H1 (cell line): ENCODE results near the gene DYNC1I1. TPM values are rescaled to one million over a fixed set of nuclear protein-coding genes. Genes with fewer than 3 reads are reported as not detected.
A peak's percentile ranks its signal among the peaks of the same experiment; 100 is the strongest.

ENCODE experiments used
- CBX8 ChIP-seq: fragments of 300-800, 300-1000 bp; sonication (generic); IDR thresholded peaks from 2 replicates; pipeline ENCODE4 v1.7.1; 2016; ENCODE audit warnings: low read depth, low read length, borderline replicate concordance
- CHD7 ChIP-seq: fragments of 300-600 bp; sonication (generic); IDR thresholded peaks from 2 replicates; pipeline ENCODE4 v1.7.1; 2012; ENCODE audit warnings: low read length, moderate library complexity, mild to moderate bottlenecking, inconsistent platforms; ENCODE audit not compliant: insufficient replicate concordance
- CREB1 ChIP-seq: IDR thresholded peaks from 2 replicates; pipeline ENCODE4 v1.6.1; 2012; ENCODE audit warnings: inconsistent platforms
- EP300 ChIP-seq, 2 experiments: IDR thresholded peaks; 1 replicate in 1 of 2; 2 replicates in 1 of 2; pipeline ENCODE4 v1.6.1; 2011 to 2012; ENCODE audit warnings: low read depth in 2 of 2, low read length in 2 of 2, mild to moderate bottlenecking in 2 of 2, borderline replicate concordance in 1 of 2, inconsistent platforms in 1 of 2, moderate library complexity in 1 of 2
- MAX ChIP-seq: IDR thresholded peaks from 2 replicates; pipeline ENCODE4 v1.6.1; 2012; ENCODE audit warnings: inconsistent platforms
- RAD21 ChIP-seq, 2 experiments: IDR thresholded peaks in 1 of 2; conservative IDR thresholded peaks in 1 of 2; 2 replicates each; pipeline ENCODE4 v1.6.1; 2011; ENCODE audit warnings: low read depth in 2 of 2, low read length in 2 of 2, improper control_type of control experiment in 1 of 2, inconsistent platforms in 1 of 2, mild to moderate bottlenecking in 1 of 2, moderate library complexity in 1 of 2
- ZNF274 ChIP-seq: IDR thresholded peaks from 2 replicates; pipeline ENCODE4 v1.7.0; 2012; ENCODE audit warnings: low read length, borderline replicate concordance; ENCODE audit errors: extremely low read depth
- polyA plus RNA-seq, 7 experiments: library from polyadenylated mRNA; depleted of rRNA in 3 of 7; stranded (reverse) in 5 of 7; unstranded in 2 of 7; fragments of >200 nt in 5 of 7; fragments of 200-250 nt in 2 of 7; gene quantifications; 1 replicate in 5 of 7; 2 replicates in 1 of 7; 4 replicates in 1 of 7; pipeline versions ENCODE4 v1.2.1 to v1.2.3, GENCODE V29; 2011 to 2013; ENCODE audit warnings: missing spikeins in 2 of 7, mixed read lengths in 2 of 7
- total RNA-seq: library from RNA; stranded (reverse); fragmentation: NEBNext Ultra II Directional; extraction: Animal tissue kit (Norgen Biotek cat#: 25700); gene quantifications from 2 replicates; pipeline ENCODE4 v1.2.1, GENCODE V29; 2021

Gene DYNC1I1
- total and polyA plus RNA-seq, 2 of the 8 experiments (the other 6 are each of a cell fraction or from before 2014, with no cell fraction given) = 0.45 to 0.58 TPM

- TF ChIP-seq CHD7 (no peak), ZNF274 (no peak), EP300 (IDR thresholded peaks at IDR 0.05; ENCODE audit: borderline replicate concordance in 1 of 2, low read depth in 2 of 2, low read length in 2 of 2) (no peak), CREB1 (no peak), CBX8 (no peak), RAD21 (IDR thresholded peaks at IDR 0.05 in 1 of 2, conservative IDR thresholded peaks at IDR 0.05 in 1 of 2; ENCODE audit: low read depth in 2 of 2, low read length in 2 of 2) (peak; percentile 86 to 92), MAX (no peak)
These were observed 98.9 kb downstream of the DYNC1I1 start (continued) for GRCh38 chr7:95871075-95871848.
